ENCODE data around the gene EYA2. TPM values are rescaled to one million over a fixed set of nuclear protein-coding genes. Genes with fewer than 3 reads are reported as not detected.

Gene EYA2
- polyA plus RNA-seq, 3 donors, result 0.04 to 0.16 TPM; not detected in 1

GRCh38 chr20:46984405-46984804 is 89.8 kb downstream of the EYA2 start:
- Mint-ChIP-seq H3K4me1 (no peaks in the 10 kb centered on the region), H3K27ac (no peak overlapping the region), H3K4me3 (no peak overlapping the region), H3K36me3 (no peaks in the 10 kb centered on the region), H3K27me3 (ENCODE audit: low read depth in 3 of 3) (peaks cover 11 to 15% (median 12%) of the 10 kb centered on the region in 3 donors), H3K9me3 (peaks cover 2 to 15% (median 12%) of the 10 kb centered on the region in 7 donors)
- Histone ChIP-seq H3K27me3 (ENCODE audit: control insufficient read depth in 2 of 2, insufficient read depth in 2 of 2, low read length in 2 of 2) (peaks cover 10 to 11% of the 10 kb centered on the region in 2 donors), H3K4me2 (replicated peaks; ENCODE audit: extremely low read depth, low read length, poor library complexity, severe bottlenecking) (no peak overlapping the region), H3K4me3 (replicated peaks in 1 of 3; ENCODE audit: low read depth in 2 of 3, low read length in 3 of 3) (no peak overlapping the region), H4K20me1 (ENCODE audit: insufficient read depth, low read length) (no peaks in the 10 kb centered on the region), H3K79me2 (ENCODE audit: insufficient read depth, low read length) (no peaks in the 10 kb centered on the region), H2AFZ (ENCODE audit: insufficient read depth, low read depth, low read length, poor library complexity, severe bottlenecking) (no peak overlapping the region), H3K27ac (ENCODE audit: low read depth in 1 of 2, low read length in 2 of 2) (no peak overlapping the region), H3K36me3 (replicated peaks in 1 of 2; ENCODE audit: control insufficient read depth in 1 of 2, insufficient read depth in 2 of 2, low read length in 2 of 2) (no peaks in the 10 kb centered on the region), H3K9ac (ENCODE audit: insufficient read depth, low read length, poor library complexity, severe bottlenecking) (no peak overlapping the region), H3K9me3 (replicated peaks in 1 of 2; ENCODE audit: control insufficient read depth in 1 of 2, insufficient read depth in 1 of 2, low read length in 2 of 2) (peaks cover 4 to 6% of the 10 kb centered on the region in 2 donors), H3K4me1 (ENCODE audit: control insufficient read depth in 1 of 2, insufficient read depth in 2 of 2, low read length in 2 of 2) (no peaks in the 10 kb centered on the region)
- WGBS (ENCODE audit: insufficient coverage), result no CpG with 5 or more reads among the region's 1 CpG
- intact Hi-C loops (cut with micrococcal nuclease), result no loop called here
- no peak for DNase-seq
- no peak for TF ChIP-seq CTCF (IDR thresholded peaks at IDR 0.05)

GRCh38 chr20:46985250-46985649 is 90.6 kb downstream of the EYA2 start:
- intact Hi-C loops (cut with micrococcal nuclease), result no loop called here
- Histone ChIP-seq H3K4me3 (replicated peaks in 1 of 3; ENCODE audit: low read depth in 2 of 3, low read length in 3 of 3) (no peak overlapping the region), H2AFZ (ENCODE audit: insufficient read depth, low read depth, low read length, poor library complexity, severe bottlenecking) (no peak overlapping the region), H3K9ac (ENCODE audit: insufficient read depth, low read length, poor library complexity, severe bottlenecking) (no peak overlapping the region), H3K27ac (ENCODE audit: low read depth in 1 of 2, low read length in 2 of 2) (no peak overlapping the region), H3K27me3 (ENCODE audit: control insufficient read depth in 2 of 2, insufficient read depth in 2 of 2, low read length in 2 of 2) (peaks cover 6 to 9% of the 10 kb centered on the region in 2 donors), H3K4me1 (ENCODE audit: control insufficient read depth in 1 of 2, insufficient read depth in 2 of 2, low read length in 2 of 2) (no peaks in the 10 kb centered on the region), H3K4me2 (replicated peaks; ENCODE audit: extremely low read depth, low read length, poor library complexity, severe bottlenecking) (no peak overlapping the region), H4K20me1 (ENCODE audit: insufficient read depth, low read length) (no peaks in the 10 kb centered on the region), H3K36me3 (replicated peaks in 1 of 2; ENCODE audit: control insufficient read depth in 1 of 2, insufficient read depth in 2 of 2, low read length in 2 of 2) (no peaks in the 10 kb centered on the region), H3K79me2 (ENCODE audit: insufficient read depth, low read length) (no peaks in the 10 kb centered on the region), H3K9me3 (replicated peaks in 1 of 2; ENCODE audit: control insufficient read depth in 1 of 2, insufficient read depth in 1 of 2, low read length in 2 of 2) (peaks cover 4 to 6% of the 10 kb centered on the region in 2 donors)
- H3K36me3 Mint-ChIP-seq, result no peaks in the 10 kb centered on the region
- H3K9me3 Mint-ChIP-seq, result peaks cover 2 to 15% (median 12%) of the 10 kb centered on the region in 7 donors
- no peaks in the 10 kb centered on the region for H3K4me1 Mint-ChIP-seq
- no peak for DNase-seq
- H3K27ac Mint-ChIP-seq, result no peak overlapping the region
- H3K4me3 Mint-ChIP-seq, result no peak overlapping the region
- no peak for TF ChIP-seq CTCF (IDR thresholded peaks at IDR 0.05)
- peaks cover 9 to 20% (median 10%) of the 10 kb centered on the region in 3 donors for H3K27me3 Mint-ChIP-seq (ENCODE audit: low read depth in 3 of 3)
- WGBS (ENCODE audit: insufficient coverage), result no CpG with 5 or more reads among the region's 2 CpGs

Data from CD14-positive monocyte (primary cell).